Measurements from ENCODE around the gene MGA.

MGA gene

GRCh38 chr15:41798607-41799487 lies 138.6 kb downstream of the MGA start:
- Histone ChIP-seq H3K27ac (peak overlapping the region in 5 of 21 experiments; percentile 1 to 50 (median 6)), H3K4me3 (no peak overlapping the region)

DNA sequence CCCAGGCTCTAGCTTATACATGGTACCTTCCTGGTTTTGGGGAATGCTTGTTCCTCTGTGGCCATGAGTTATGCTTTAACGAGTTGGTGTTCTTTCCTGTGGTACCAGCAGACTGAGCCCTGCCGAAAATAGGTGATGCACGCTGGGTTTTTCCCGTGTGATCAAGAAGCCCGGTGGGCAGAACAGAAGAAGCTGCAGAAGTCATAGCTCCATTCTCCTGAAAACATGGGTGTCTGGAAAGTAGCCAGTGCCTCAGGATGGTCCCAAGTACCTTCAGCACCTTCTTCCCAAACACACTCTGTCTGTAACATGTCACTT lies 139.2 kb downstream of the MGA start:
- Histone ChIP-seq H3K4me3 (no peak overlapping the region), H3K27ac (peak overlapping the region in 4 of 21 experiments; percentile 1 to 50 (median 14))

DNA sequence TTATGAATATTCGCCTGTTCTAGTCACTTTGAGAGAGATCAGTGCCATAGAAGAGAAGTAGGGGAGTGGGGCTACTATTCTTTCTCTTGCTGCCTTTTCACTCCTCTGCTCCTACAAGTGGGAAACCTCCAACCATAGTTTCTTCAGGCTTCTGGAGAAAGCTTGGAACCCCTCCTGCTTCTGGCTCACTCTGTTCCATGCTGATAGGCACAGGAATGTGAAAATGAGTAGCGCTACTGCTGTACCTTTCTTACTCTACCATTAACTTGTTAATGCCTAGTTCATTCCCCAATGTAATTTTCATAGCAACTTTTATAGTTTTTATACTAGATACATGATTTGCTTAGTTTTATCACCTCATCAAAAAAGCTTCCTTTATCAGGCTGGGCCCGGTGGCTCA lies 141.0 kb downstream of the MGA start:
- H3K4me3 ChIP-seq, result no peak overlapping the region
- peak overlapping the region in 2 of 21 experiments; percentile 14 to 38 for H3K27ac ChIP-seq

DNA sequence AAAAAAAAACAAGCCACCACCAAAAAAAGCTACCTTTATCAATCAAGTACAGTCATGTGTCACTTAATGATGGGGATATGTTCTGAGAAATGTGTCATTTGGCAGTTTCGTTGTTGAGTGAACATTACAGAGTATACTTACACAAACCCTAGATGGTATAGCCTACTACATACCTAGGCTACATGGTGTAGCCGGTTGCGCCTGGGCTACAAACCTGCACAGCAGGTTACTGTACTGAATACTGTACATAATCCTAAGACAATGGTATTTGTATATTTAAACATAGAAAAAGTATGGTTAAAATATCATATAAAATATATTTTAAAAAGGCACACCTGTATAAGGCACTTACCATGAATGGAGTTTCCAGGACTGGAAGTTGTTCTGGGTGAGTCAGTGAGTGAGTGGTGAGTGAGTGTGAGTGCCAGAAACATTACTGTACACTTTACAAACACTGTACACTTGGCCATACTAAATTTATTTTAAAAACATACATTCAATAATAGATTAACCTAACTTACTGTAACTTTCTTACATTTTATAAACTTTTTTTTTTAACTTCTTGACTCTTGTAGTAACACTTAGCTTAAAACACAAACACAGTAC lies 141.7 kb downstream of the MGA start:
- Histone ChIP-seq H3K4me3 (no peak overlapping the region), H3K27ac (peak overlapping the region in 4 of 21 experiments; percentile 14 to 38 (median 26))

GRCh38 chr15:41804361-41804760 lies 144.2 kb downstream of the MGA start:
- H3K4me3 ChIP-seq, result no peak overlapping the region
- peak overlapping the region in 19 of 21 experiments; percentile 13 to 89 (median 74) for H3K27ac ChIP-seq

GRCh38 chr15:41804916-41805666 lies 144.9 kb downstream of the MGA start:
- Histone ChIP-seq H3K4me3 (no peak overlapping the region), H3K27ac (peak overlapping the region in 19 of 21 experiments; percentile 2 to 89 (median 74))

DNA sequence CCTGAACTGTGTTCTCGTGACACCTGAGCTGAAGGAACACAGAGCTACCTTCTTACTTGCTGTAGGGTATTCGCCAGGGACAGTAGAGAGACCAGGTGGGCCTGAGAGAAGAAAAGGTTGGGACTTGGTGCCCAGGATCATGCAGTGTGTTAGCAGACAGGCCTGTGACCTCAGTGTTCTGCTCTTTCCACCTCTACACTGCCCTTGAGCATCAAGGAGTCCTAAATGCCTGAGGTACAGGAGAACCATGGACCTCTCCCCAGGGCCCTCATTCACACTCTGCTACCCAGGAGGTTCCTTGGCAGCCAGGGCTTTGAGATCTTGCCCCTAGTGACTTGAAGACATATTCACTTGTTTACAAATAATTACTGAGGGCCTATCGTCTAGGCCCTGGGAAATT lies 145.5 kb downstream of the MGA start:
- H3K4me3 ChIP-seq, result no peak overlapping the region
- peak overlapping the region in 18 of 21 experiments; percentile 2 to 89 (median 74) for H3K27ac ChIP-seq

DNA sequence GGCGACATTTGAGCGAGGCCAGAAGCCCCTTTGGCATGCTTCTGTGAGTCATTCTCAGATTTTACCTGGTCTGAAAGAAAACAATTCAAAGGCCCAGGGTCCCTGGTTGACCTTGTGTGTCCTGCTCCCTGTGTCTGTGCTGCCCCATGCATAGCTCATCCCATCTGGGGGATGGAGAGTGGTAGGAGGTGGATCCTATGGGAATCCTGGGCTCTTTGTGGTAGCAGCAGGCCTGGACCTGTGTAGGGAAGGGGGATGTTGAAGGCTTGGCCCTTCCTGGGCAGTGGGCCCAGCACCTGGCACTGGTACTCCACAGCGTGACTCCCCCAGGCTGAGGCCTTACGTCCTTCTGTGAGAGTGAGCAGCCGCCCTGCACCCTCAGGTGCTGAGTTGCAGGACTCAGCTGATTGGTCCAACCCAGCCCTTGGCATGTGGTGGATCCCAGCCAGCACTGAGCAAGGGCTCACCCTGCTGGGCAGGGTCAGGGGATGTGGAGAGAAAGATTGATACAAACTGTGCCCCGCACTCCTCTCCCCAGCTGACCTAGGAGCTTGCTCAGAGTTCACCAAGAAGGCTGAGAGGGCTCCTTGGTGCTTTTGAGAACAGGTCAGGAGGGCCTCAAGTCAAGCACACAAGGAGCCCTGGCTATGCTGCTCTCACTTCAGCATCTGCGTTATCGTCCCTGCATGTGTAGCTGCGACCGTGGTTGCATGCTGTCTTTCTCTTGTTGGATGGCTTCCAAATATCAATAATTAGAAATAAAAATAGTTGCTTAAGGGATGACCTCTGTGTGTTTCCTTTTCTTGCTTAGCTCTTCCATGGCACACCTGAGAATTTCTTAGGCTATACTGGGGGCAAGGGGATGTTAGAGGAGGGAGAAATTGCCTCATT lies 146.3 kb downstream of the MGA start:
- peak overlapping the region in 11 of 21 experiments; percentile 36 to 89 (median 78) for H3K27ac ChIP-seq

DNA sequence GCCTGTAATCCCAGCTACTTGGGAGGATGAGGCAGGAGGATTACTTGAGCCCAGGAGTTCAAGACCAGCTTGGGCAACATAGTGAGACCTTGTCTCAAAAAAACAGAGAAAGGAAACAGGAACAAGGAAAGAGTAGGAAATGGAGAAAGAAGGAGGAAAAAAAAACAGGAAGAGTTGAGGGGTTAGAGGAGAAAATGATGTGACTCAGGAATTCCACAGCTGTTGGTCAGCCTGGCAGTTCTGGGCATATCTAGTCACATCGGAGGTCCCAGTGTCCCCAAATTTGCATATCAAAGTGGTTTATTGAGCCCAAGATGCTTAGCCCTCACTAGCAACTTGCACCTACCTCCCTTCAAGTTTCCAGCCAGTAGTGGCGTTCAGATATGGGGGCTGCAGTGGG lies 148.9 kb downstream of the MGA start:
- H3K27ac ChIP-seq, result peak overlapping the region in 2 of 21 experiments; percentile 0 to 42
- no peak overlapping the region for H3K4me3 ChIP-seq

More for the DNA sequence above, 146.3 kb downstream of the MGA start:
- H3K4me3 ChIP-seq, result no peak overlapping the region

- H3K27ac ChIP-seq, result peak overlapping the region in 6 of 21 experiments; percentile 0 to 42 (median 14)
- H3K4me3 ChIP-seq, result no peak overlapping the region
These were observed 149.5 kb downstream of the MGA start for GRCh38 chr15:41809526-41810220.

DNA sequence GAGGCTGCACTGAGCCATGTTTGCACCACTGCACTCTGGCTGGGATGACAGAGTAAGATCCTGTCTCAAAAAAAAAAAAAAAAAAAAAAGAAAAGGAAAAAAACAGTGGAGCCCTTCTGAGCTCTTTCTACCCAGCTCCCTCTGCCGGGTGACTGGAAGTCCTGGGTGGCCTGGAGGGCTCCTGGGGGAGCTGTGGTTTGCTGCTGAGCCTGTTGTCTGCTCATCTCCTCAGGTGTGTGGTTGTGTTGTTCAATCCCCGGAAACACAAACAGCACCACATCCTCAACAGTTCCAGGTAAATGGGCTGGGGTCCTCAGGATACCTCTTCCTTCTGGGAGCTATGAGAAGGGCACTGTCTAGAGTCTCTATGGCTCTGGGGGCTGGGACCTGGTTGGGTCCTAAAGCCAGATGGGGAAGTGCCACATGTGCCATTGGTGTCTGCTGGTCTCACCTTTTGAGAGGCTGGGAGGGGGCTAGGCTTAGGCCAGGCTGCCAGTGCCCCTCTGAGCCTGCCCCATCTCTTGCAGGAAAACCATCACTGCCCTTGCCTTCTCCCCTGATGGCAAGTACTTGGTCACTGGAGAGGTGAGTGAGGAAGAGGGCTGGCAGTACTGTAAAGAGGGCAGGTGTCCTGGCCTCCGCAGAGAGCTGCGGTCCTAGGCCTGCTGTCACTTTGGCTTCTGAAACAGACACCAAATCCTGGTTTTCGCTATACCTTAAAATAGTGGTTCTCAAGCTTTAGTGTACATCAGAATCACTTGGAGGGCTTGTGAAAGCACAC lies 150.6 kb downstream of the MGA start:
- Histone ChIP-seq H3K27ac (peak overlapping the region in 4 of 21 experiments; percentile 5 to 49 (median 19)), H3K4me3 (no peak overlapping the region)

DNA sequence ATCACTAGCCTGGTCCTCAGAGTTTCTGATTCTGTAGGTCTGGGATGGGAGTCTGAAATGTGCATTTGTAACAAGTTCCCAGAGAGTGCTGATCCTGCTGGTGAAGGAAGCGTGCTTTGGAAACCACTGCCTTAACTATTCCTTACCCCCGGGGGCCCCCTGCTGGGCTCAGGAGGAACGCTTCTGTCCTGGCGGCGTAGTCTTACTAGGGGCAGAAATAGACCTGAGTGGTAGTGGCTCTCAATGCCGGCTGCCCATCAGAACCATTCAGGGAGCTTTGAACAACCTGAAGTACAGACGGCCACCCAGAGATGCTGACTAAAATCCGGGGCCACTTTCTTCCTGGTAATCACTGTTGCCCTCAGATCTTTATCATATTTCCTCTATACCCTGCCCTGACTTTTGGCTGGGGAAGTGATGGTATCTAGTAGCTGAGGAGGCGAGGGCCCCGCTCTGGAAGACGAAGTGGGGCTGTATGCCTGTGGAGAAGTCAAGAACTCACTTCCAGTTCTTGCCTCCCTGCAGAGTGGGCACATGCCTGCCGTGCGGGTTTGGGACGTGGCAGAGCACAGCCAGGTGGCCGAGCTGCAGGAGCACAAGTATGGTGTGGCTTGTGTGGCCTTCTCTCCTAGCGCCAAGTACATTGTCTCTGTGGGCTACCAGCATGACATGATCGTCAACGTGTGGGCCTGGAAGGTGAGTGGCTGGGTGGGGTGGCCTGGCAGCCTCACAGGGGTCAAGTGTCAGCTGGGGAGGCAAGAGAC lies 151.4 kb downstream of the MGA start:
- Histone ChIP-seq H3K4me3 (no peak overlapping the region), H3K27ac (no peak overlapping the region)

GRCh38 chr15:41812820-41813375 lies 152.7 kb downstream of the MGA start:
- no peak overlapping the region for H3K4me3 ChIP-seq
- H3K27ac ChIP-seq, result no peak overlapping the region

DNA sequence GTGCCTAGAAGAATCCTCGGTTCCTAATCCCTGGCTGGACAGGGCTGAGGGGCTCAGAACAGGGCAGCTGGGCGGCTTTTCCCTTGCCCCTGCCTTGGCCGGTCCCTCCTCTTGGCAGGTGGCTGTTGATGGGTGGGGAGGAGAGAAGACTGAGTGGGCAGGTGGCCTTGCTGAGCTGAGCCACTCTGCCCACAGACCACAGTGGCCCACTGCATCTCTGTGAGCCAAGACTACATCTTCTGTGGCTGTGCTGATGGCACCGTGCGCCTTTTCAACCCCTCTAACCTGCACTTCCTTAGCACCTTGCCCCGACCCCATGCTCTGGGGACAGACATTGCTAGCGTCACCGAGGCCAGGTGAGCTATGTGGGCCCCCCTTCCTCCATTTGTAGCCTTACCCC lies 153.2 kb downstream of the MGA start:
- H3K27ac ChIP-seq, result no peak overlapping the region
- no peak overlapping the region for H3K4me3 ChIP-seq

DNA sequence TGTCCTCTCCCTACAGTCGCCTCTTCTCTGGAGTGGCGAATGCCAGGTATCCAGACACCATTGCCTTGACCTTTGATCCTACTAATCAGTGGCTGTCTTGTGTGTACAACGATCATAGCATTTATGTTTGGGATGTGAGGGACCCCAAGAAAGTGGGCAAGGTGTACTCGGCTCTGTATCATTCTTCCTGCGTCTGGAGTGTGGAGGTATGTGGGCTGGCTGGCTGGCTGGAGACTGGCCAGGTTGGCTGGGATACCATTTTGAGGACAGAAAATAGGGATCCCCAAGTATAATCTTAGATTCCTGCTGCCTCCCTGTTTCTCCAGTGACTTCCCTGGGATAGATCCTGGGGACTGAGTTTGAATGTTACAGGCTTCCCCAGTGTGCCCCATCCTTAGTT lies 154.3 kb downstream of the MGA start:
- Histone ChIP-seq H3K4me3 (no peak overlapping the region), H3K27ac (no peak overlapping the region)

DNA sequence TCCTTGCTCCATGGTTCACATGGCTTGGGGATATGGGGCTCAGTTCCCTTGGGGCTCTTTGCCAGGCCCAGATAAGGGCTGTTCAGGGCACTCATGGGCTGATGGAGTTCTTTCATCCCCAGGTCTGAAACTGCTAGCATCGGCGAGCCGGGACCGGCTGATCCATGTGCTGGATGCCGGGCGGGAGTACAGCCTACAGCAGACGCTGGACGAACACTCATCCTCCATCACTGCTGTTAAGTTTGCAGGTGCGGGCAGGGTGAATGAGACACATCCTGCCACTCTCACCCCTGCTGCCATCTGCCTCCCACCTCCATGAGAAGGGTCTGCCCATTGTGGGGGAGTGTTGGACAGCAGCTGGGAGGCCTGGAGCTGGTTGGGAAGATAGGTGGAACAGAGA lies 156.6 kb downstream of the MGA start:
- no peak overlapping the region for H3K4me3 ChIP-seq
- no peak overlapping the region for H3K27ac ChIP-seq

- no peak overlapping the region for H3K27ac ChIP-seq
- H3K4me3 ChIP-seq, result no peak overlapping the region
These were observed 157.1 kb downstream of the MGA start for GRCh38 chr15:41817327-41817726.

All from skin epidermis (tissue), 12 donors.